Left ventricle myocardium inferior (tissue), 1 donor: Measurements from ENCODE around the gene SYNGR4. TPM values are rescaled to one million over a fixed set of nuclear protein-coding genes. Genes with fewer than 3 reads are reported as not detected.

Experiments used
- DNase-seq: peaks from one replicate; pipeline ENCODE4 v3.0.0-alpha.2; 2020
- H3K27ac ChIP-seq: fragments of 200-600 bp; replicated peaks from 2 replicates; pipeline ENCODE4 v1.8.0; 2021
- H3K27me3 ChIP-seq: fragments of 200-600 bp; 2 replicates; pipeline ENCODE4 v1.8.0; 2021; ENCODE audit warnings: low read depth
- H3K36me3 ChIP-seq: fragments of 200-600 bp; 2 replicates; pipeline ENCODE4 v1.8.0; 2021
- H3K4me1 ChIP-seq: fragments of 200-600 bp; 2 replicates; pipeline ENCODE4 v1.8.0; 2021
- H3K4me3 ChIP-seq: fragments of 200-600 bp; 2 replicates; pipeline ENCODE4 v1.8.0; 2021; ENCODE audit warnings: mild to moderate bottlenecking, moderate library complexity
- H3K9me3 ChIP-seq: fragments of 200-600 bp; replicated peaks from 2 replicates; pipeline ENCODE4 v1.8.0; 2021
- CTCF ChIP-seq: fragments of 200-600 bp; IDR thresholded peaks from 2 replicates; pipeline ENCODE4 v1.8.0; 2021; ENCODE audit warnings: antibody characterized with exemption, mild to moderate bottlenecking, borderline replicate concordance
- intact Hi-C: fragments of 100-400 bp; cut with micrococcal nuclease; formaldehyde crosslinking; loops from one replicate; pipeline ENCODE4 v1.11.0; 2022
- total RNA-seq: library from RNA; stranded (reverse); fragmentation: NEBNext Ultra II Directional; extraction: Animal tissue kit (Norgen Biotek cat#: 25700); gene quantifications from one replicate; pipeline ENCODE4 v1.2.1, GENCODE V29; 2021
- donor health status: DM: no; HTN: yes; CAD: no; lungs with severe emphysema.

SYNGR4 gene
- total RNA-seq, 1 donor from 2014 or later, result not detected

GRCh38 chr19:48379058-48379457 lies 14.9 kb downstream of the SYNGR4 start:
- DNase-seq, result no peak
- intact Hi-C loops, result no loop called here
- Histone ChIP-seq H3K4me3 (no peak overlapping the region), H3K9me3 (no peaks in the 10 kb centered on the region), H3K36me3 (peaks cover 29% of the 10 kb centered on the region), H3K4me1 (no peaks in the 10 kb centered on the region), H3K27ac (no peak overlapping the region), H3K27me3 (no peaks in the 10 kb centered on the region)
- TF ChIP-seq CTCF, result no peak

- intact Hi-C loops, result no loop called here
- Histone ChIP-seq H3K9me3 (no peaks in the 10 kb centered on the region), H3K27me3 (no peaks in the 10 kb centered on the region), H3K4me3 (no peak overlapping the region), H3K4me1 (no peaks in the 10 kb centered on the region), H3K36me3 (peaks cover 52% of the 10 kb centered on the region), H3K27ac (no peak overlapping the region)
- DNase-seq, result no peak
- TF ChIP-seq CTCF, result no peak
Observed at GRCh38 chr19:48381178-48381950, 17.2 kb downstream of the SYNGR4 start.

- no peak for DNase-seq
- intact Hi-C loops, result no loop called here
- TF ChIP-seq CTCF, result no peak
- H3K36me3 ChIP-seq, result peaks cover 61% of the 10 kb centered on the region
- no peaks in the 10 kb centered on the region for H3K4me1 ChIP-seq
- H3K27ac ChIP-seq, result no peak overlapping the region
- H3K27me3 ChIP-seq, result no peaks in the 10 kb centered on the region
- H3K4me3 ChIP-seq, result no peak overlapping the region
- no peaks in the 10 kb centered on the region for H3K9me3 ChIP-seq
Observed at GRCh38 chr19:48382286-48382685, 18.1 kb downstream of the SYNGR4 start.

DNA sequence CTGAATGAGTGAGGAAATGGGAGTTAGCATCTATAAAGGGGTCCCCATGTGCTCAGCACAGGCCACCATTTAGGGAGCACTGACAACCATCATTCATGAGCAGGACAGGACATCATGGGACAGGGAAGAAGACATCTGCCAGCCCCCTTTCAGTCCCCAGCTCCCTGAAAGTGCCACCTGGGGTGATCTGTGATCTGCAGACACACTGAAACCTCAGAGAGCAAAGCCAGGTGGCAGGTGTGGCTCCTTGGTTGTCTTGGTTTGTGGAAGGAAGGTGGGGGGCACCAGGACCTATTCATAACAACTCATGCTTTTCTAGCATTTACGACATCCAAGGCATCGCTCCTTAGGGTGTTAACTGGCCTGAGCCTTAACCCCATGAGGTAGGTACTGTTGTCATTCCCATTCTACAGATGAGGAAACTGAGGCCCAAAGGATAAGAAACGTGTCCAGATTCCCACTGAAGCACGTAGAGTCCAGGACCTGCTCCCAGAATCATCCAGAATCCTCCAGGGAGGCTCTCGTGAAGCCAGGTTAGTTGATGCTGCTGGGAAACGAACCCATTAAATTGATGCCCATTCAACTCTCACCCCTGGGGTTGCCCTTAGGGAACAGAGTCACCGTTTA lies 21.4 kb downstream of the SYNGR4 start:
- Histone ChIP-seq H3K27ac (no peak overlapping the region), H3K9me3 (no peaks in the 10 kb centered on the region), H3K4me3 (no peak overlapping the region), H3K36me3 (peaks cover 84% of the 10 kb centered on the region), H3K27me3 (no peaks in the 10 kb centered on the region), H3K4me1 (peaks cover 12% of the 10 kb centered on the region)
- intact Hi-C loops, result no loop called here
- no peak for DNase-seq
- no peak for TF ChIP-seq CTCF

DNA sequence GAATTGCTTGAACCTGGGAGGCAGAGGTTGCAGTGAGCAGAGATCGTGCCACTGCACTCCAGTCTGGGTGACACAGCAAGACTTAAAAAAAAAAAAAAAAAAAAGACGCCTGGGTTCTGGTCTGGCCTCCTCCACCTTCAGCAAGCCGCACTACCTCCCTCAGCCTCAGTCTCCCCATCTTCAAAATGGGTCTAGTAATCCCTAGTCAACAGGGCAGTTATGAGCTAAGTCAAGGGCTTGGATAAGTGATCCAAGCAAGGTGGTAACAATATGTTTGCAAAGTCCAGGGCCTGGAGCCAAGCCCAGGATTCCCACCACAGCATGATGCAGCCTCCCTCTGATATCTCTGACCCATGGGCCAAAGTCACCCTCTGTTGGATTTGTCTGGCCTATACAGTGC lies 22.8 kb downstream of the SYNGR4 start:
- H3K9me3 ChIP-seq, result no peaks in the 10 kb centered on the region
- peaks cover 19% of the 10 kb centered on the region for H3K4me1 ChIP-seq
- H3K27me3 ChIP-seq, result peaks cover 4% of the 10 kb centered on the region
- no peak for TF ChIP-seq CTCF
- peaks cover 76% of the 10 kb centered on the region for H3K36me3 ChIP-seq
- intact Hi-C loops, result no loop called here
- H3K27ac ChIP-seq, result no peak overlapping the region
- DNase-seq, result no peak
- H3K4me3 ChIP-seq, result no peak overlapping the region
